ENCODE measurements around the gene SH3RF3.

DNA sequence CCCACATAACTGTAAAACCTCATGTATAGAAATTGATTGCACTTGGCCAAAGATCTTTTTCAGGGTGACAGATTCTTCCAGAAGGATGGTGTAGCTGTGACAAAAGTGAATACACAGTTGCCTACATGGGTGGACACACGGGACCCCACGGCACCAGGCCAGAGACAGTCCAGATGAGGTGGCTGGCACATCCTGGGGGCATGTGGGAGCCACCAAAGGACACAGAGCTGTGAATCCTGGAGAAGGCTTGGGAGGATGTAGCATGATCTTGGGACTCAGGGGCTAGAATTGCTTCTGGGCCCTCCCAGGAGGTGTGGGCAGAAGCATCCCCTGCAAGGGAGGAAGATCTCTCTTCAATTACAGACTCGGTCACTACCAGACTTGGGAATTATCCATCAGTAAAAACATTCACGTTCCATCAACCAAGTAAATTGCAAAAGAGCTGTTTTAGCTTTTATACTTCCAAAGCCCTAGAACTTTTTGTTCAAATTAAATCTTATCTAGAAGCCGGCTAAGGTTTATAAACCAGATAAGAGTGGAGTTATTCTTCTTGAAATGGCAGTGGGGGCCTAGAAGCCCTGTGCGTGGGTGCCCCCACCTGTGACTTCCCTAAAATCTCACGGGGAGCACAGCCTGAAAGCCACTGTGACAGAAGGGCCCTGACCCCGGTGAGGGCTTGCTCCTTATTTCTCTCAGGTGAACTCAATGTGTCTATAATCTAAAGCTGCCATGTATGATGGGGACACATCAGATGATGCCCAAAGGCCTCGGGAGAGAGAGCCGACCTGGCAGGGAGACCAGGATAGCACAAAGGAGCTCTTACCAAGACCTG, 403.1 kb downstream of the SH3RF3 start:
- TF ChIP-seq POLR2A (IDR thresholded peaks at IDR 0.05) = no peak
- TF ChIP-seq, protein P1, sequence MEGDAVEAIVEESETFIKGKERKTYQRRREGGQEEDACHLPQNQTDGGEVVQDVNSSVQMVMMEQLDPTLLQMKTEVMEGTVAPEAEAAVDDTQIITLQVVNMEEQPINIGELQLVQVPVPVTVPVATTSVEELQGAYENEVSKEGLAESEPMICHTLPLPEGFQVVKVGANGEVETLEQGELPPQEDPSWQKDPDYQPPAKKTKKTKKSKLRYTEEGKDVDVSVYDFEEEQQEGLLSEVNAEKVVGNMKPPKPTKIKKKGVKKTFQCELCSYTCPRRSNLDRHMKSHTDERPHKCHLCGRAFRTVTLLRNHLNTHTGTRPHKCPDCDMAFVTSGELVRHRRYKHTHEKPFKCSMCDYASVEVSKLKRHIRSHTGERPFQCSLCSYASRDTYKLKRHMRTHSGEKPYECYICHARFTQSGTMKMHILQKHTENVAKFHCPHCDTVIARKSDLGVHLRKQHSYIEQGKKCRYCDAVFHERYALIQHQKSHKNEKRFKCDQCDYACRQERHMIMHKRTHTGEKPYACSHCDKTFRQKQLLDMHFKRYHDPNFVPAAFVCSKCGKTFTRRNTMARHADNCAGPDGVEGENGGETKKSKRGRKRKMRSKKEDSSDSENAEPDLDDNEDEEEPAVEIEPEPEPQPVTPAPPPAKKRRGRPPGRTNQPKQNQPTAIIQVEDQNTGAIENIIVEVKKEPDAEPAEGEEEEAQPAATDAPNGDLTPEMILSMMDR (IDR thresholded peaks at IDR 0.05) = no peak

Measured in adrenal gland (tissue), 5 donors.